ENCODE data around the gene ALDH2.
"Not testable (repeated sequence)": the region's sequence is repeated elsewhere in the genome, so short reads cannot be mapped to it uniquely, and the experiment has no call there.

ALDH2 gene

DNA sequence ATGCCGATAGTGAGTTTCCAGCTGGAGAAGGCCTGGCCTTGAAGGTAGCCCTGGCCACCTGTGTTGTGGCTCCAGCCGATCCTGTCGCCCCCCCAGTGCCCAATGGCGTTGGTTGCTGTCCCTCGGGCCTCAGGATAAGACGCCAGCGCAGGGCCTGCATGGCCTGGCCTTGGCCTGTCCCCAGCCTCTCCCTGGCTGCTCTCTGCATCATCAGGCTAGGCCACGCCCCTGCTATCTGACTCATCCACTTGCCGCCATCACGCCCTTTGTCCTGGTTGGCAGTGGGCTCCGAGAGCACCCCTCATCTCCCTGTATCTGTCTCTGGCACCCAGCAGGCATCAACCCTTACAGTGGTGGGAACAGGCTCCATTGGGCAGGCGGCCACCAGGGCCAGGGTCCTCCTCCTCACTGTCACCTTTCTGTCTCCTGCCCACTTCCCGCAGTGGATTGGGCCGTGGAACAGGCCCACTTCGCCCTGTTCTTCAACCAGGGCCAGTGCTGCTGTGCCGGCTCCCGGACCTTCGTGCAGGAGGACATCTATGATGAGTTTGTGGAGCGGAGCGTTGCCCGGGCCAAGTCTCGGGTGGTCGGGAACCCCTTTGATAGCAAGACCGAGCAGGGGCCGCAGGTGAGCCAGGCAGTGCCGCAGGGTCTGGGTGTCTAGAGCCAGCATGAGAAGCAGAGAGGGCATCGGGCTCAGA lies 25.6 kb downstream of the ALDH2 start:
- DNase-seq, result no peak

DNA sequence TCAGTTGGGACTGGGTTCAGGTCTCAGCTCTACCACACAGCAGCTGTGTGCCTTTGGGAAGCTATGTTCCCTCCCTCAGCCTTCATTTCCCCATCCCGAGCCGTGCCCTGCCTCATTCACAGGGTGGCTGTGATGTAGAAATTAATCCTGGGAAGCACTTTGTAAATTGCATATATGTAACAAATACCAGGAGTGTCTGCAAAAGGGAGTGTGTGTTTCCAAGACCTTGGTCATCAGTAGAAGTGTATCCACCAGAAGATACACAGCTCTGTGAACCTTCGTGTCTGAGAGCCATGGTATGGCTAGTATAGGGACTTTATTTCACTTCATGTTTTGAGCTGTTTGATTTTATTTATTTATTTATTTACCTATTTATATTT lies 26.1 kb downstream of the ALDH2 start:
- DNase-seq, result no peak

DNA sequence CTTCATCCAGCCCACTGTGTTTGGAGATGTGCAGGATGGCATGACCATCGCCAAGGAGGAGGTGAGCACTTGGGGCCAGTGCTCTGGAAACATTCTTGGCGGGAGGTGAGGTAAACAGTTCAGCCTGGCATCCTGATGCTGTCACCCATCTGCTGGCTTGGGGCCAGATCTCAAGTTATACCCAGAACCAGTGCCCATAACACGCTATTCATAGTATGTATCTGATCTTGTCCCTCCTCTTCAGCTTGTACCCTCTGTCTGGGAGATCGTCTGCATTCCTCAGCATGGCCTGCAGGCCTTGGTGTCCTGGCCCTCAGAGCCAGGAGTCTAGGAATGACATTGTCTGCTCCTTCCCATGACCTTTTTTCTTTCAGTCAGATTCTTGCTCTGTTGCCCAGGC lies 31.4 kb downstream of the ALDH2 start:
- DNase-seq, result no peak

DNA sequence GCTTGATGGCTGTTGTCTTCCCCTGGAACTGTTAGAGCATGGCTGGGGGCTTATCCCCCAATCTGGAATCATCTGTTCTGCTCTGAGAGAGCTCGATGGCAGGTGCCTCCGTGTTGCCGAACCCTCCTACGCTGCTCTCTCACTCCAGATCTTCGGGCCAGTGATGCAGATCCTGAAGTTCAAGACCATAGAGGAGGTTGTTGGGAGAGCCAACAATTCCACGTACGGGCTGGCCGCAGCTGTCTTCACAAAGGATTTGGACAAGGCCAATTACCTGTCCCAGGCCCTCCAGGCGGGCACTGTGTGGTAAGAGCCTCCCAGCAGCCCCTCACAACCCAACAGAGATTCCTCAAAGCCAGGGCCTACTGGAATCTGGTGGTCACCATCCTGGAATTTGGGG lies 33.0 kb downstream of the ALDH2 start:
- no peak for DNase-seq

DNA sequence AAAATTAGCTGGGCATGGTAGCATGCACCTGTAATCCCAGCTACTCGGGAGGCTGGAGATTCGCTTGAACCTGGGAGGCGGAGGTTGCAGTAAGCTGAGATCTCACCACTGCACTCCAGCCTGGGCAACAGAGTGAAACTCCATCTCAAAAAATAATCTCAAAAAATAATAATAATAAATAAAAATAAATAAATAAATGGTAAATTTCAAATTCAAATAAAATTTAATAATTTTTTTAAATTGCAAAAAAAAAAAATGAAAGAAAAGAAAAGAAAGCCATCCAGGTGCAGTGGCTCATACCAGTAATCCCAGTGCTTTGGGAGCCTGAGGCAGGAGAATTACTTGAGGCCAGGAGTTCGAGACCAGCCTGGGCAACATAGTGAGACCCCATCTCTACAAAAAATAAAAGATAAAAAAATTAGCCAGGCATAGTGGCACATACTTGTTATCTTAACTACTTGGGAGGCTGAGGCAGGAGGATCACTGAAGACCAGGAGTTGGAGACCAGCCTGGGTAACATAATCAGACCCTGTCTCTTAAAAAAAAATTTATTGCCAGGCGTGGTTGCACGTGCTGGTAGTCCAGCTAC lies 36.4 kb downstream of the ALDH2 start:
- DNase-seq, result no peak

DNA sequence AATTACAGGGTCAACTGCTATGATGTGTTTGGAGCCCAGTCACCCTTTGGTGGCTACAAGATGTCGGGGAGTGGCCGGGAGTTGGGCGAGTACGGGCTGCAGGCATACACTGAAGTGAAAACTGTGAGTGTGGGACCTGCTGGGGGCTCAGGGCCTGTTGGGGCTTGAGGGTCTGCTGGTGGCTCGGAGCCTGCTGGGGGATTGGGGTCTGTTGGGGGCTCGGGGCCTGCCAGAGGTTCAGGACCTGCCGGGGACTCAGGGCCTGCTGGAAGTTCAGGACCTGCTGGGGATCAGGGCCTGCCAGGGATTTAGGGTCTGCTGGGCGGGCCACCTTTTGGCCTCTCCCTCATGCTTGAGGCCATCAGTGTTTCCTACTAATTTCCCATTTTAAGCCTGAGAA lies 37.1 kb downstream of the ALDH2 start:
- no peak for DNase-seq

DNA sequence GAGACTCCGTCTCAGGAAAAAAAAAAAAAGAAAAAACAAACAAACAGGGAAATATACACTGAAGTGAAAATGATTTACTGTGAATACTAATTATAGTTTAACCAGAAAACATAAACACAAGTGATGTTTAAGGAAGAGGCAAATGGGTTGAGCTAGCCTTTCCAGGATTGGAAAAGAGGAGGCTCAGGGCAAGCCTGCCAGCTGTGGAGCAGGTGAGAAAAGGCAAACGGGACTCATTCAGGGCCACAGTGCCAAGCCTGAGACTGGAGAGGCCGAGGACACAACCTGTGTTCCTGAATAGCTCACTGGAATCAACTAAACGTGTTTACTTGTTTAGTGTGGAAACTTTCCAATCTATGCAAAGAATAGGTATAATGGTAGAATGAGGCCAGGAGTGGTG lies 39.6 kb downstream of the ALDH2 start:
- no peak for DNase-seq

DNA sequence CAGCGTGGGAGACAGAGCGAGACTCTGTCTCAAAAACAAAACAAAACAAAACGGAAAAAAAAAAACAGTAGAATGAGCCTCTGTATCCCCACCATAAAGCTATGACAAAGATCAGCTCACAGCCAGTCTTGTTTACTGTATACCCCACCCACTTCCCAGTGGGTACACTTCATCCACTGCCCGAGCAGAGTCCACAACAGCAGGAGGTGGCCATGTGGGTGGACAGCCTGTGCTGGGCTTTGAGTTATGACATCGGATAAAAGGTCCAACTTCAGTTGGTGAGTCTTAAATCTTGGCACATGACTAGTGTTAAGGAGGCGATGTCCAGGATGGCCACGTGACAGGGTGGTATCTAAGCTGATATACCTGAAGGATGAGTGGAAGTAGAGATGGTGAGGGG lies 40.5 kb downstream of the ALDH2 start:
- no peak for DNase-seq

DNA sequence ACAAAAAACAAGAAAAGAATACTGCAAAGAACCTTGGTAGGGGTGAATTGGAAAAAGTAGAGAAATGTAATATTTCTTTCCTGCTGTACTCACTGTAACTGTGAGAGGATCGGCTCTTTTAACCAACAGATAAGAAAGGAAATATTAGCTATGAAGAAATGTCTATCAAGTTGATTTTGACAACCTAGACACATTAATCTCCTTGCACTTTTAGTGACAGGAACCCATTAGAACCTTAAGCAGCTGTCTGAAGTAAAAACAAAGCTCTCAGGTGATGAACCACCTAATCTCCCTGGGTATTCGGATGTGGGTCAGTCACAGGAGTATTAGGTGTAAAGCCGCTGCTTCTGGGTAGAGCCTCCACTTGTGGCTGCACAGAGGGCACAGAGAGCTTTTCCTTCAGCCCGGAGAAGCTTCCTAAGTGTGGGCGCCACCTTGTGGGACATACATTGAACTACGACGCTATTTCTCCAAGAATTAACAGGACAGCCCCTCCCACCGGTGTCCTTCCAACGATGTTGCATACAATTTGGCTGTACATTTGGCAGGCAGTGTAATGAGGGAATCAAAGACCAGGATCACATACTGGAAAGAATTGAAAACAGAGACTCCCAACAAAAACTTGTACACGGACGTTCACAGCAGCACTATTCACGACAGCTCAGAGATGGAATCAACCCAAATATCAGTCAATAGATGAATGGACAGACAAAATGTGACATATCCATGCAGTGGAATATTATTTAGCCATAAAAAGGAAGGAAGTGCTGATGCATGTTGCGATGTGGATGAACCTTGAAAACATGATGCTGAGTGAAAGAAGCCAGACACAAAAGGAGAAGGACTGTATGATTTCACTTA lies 46.4 kb downstream of the ALDH2 start:
- DNase-seq, result peak; percentile 76

DNA sequence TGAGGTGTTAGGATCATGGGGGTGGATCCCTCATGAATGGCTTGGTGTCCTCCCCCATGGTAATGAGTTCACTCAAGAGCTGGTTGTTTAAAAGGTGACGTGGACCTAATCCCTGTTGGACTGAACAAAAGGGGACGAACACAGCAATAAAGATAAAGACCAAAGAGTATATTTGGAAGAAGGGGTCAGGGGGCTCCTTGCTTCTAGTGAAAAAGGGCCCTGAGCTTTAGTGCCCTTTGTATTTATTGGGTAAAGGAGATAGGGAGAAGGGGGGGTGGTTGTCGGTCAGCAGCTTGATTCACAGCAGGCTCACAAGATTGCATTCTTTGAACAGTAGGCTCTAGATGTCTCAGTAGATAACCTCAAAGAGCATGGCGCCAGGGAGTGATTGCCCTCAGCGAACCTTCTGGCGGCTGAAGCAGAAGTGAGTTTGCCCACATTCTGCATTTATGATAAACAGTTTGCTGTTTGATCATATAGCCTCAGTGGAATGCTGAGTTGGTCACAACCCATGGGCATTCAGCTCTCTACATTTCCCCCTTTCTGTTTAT lies 49.4 kb downstream of the ALDH2 start:
- DNase-seq, result no peak

DNA sequence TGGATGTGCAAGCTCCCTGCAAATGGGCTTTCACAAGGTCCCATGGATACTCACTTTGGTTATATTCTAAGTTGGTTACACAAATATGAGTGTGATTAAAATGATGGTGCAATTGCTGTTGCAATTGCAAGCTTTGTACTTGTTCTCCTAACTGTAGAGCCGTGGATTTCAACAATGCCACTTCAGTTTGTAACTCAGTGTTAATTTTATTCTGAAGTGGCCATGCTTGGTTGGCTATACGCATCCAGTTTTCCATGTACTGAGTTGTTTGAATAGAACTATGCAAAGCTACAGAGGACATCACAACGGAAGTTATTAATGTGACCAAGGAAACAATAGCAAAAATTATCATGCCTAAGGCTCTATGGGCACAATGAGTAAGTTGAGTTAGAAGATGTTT lies 50.2 kb downstream of the ALDH2 start:
- not testable (repeated sequence) for DNase-seq

DNA sequence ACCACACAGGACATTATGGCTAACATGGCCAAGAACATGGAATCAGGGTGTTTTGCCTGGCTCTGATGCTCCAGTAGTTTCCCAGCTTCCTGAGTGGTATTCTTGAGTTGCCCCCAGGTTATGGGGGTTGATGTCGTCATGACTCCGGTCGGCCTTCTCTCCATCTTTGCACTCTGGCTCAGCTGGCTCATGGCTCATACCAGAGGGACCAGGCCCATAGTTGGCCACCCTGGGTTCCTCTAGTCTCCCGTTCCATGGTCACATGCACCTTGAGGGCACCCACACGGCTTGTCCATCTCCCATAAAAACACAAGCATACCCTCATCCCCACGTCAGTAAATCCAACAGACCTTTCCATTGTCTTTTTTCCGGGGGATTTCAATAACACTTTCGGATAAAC lies 51.6 kb downstream of the ALDH2 start:
- no peak for DNase-seq

DNA sequence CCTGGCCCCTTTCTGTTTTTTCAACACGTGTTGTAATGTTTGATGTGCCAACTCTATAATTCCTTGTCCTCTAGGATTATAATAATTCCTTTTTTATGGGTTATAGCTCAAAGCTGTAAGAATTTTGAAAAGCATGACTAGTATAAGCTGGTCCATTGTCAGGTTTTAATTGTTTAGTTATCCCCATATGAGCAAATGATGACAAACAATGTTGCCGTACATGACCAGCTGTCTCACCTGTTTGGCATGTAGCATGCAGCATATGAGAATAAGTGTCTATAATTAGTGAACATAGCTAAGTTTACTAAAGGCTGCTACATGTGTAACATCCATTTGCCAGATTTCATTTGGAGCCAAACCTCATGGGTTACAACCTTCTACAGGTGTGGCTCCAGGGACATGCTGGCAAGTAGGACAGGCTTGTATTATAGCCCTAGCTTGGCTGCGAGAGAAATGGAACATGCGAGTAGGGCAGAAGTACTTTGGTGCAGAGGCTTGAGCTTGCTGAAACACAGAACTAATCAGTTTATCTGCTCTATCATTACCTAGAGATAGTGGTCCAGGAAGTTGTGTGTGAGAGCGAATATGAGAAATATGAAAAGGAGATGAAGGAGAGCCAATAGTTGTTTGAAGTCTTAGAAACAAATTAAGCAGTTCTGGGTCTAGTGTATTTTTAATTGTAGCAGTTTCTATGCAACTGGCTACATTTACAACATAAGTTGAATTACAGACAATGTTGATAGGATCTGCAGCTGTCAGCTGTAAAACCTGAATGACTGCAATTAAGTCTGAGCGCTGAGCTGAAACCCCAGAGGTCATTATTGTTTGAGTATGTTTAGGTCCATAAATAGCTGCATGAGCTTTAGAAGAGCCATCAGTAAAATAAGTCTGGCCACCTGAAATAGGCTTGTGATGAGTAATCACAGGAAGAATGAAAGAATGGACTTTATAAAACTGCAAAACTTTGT lies 52.7 kb downstream of the ALDH2 start:
- DNase-seq, result no peak

DNA sequence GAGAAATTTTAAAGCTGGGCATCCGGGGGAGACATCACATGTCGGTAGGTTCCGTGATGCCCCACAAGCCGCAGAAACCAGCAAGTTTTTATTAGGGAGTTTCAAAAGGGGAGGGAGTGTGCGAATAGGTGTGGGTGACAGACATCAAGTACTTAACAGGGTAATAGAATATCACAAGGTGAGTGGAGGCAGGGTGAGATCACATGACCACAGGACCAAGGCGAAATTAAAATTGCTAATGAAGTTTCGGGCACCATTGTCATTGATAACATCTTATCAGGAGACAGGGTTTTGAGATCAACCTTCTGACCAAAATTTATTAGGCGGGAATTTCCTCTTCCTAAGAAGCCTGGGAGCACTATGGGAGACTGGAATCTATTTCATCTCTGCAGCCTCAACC lies 54.1 kb downstream of the ALDH2 start:
- not testable (repeated sequence) for DNase-seq

DNA sequence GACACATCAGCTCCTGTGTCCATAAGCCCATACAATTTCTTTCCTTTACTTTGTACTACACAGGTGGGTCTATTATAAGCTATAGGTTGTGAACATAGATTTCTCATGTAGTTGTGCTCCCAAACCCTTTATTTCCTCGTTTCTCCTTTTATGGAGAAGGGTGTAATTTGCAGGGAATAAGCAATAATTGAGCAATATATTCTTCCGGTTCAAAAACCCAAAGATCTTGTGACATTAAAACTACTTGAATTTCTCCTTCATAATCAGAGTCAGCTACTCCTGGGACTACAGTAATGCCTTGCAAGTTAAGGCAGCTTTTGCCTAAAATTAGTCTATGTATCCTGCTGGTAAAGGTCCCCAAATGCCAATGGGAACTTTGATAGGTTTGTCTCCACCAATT lies 56.2 kb downstream of the ALDH2 start:
- DNase-seq, result no peak

DNA sequence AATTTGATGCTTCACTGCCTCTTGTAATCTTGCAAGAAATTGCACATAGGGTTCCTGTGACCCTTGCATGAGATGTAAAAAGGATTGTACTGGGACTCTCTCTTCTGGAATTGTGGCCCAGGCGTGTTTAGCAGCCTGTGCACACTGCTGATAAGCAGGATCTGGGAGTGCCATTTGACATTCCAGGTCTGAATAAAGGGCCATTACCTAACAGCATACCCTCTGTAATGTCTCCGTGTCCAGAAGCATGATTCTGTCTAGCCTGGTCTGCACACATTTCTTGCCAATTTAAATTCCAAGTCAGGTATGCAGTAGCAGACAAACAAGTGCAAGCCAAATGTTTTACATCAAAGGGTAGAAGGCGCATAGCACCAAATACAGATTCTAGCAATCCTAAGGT lies 57.2 kb downstream of the ALDH2 start:
- no peak for DNase-seq

DNA sequence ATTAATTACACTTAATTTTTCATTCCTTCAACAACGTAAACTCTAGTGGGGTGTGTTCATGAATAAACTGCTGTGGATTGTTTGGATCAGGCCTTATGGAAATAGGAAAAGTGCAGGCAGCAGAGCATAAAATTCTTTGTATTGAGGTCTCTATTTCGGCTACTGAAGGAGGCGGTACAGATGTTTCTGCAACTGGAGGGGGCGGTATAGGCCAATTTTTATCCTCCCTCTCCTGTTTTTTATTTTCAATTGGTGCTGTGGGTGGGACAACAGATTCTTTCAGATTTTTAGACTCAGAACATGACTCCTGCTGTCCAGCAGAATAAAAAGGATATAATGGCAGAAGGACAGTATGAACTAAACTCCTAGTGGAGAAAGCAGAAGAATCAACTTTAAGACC lies 57.6 kb downstream of the ALDH2 start:
- not testable (repeated sequence) for DNase-seq

DNA sequence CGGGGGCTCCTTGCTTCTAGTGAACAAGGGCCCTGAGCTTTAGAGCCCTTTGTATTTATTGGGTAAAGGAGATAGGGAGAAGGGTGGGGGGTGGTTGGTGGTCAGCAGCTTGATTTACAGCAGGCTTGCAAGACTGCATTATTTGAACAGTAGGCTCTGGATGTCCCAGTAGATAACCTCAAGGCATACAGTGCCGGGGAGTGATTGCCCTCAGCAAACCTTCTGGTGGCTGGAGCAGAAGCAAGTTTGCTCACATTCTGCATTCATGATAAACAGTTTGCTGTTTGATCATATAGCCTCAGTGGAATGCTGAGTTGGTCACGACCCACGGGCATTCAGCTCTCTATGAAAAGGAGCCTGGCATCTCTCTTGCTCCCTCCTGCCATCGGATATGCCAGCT lies 58.8 kb downstream of the ALDH2 start:
- no peak for DNase-seq

DNA sequence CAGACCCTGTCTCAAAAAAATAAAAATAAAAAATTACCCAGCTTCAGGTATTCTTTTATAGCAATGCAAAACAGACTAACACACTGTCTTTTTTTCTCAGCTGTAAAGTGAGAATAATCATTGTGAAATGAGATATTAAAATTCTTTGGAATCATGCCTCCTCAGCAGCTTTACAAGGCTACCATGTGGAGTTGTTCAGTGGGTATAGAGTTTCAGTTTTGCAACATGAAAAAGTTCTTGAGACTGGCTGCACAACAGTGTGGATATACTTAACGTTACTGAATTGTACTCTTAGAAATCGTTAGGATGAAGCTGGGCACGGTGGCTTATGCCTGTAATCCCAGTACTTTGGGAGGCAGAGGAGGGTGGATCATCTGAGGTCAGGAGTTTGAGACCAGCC lies 59.6 kb downstream of the ALDH2 start:
- no peak for DNase-seq

DNA sequence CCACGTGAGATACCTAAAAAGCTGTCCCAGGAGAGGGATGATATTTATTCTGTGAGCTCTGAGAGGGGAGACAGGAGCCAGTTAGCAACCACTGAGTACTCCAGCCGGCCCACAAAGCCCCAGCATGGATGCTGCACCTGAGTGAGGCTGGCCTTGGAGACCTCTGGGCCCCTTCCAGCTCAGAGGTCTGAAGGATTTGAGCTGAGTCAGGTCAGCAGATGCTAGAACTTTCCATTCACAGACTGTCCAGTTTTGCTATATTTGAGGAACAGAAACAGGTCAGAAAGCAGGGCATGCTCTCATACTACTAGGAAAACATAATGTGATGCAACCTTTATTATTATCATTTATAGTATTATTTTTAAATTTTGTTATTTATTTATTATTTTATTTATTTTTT lies 60.3 kb downstream of the ALDH2 start:
- no peak for DNase-seq

DNA sequence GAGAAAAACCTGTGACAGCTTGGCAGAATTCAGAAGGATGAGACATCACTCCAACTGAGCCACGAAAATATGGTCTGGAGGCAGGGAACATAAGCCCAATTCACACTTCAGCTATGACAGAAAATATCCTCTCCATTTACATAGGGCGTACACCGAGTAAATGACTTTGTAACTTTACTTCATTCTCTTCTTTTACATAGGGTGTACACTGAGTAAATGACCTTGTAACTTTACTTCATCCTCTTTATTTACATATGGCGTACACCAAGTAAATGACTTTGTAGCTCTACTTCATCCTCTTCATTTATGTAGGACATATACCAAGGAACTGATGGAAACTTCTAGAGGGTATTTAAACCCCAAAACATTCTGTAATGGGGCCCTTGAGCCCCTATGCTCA lies 61.2 kb downstream of the ALDH2 start:
- DNase-seq, result no peak

DNA sequence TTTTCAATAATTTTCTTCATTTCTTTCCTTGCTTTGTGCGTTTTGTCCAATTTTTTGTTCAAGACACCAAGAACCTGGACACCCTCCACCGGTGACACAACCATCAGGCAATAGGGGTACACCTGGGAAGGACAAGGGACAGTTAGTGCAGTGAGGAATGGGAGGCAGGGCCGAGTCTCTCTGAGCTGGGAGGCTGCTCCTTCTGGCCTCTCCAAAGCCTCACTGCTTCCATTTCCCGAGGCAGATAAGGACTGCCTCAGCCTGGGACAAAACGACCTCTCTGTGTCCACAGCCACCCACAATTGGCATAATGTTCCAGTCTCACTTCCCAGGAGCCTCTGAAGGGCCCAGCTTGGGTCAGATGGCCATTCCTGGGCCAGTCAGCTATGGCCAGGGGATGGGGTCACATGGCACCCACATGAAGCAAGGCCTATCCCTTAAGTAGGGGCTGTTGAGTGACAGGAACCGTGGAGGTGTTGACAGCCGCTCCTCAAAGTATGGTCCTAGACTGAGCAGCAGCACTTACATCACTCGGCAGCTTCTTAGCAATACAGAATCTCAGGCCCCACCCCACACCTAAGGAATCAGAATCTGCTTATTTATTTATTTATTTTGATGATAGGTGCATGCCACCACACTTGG lies 61.7 kb downstream of the ALDH2 start:
- DNase-seq, result no peak
